Right atrium auricular region (tissue), 2 donors: ENCODE results near the gene NAV2. TPM values are rescaled to one million over a fixed set of nuclear protein-coding genes. Genes with fewer than 3 reads are reported as not detected.

Source experiments
- DNase-seq: peaks from one replicate; pipeline ENCODE4 v3.0.0-alpha.2; 2019; ENCODE audit warnings: low spot score
- H3K27ac ChIP-seq, 2 donors: fragments of 200-600 bp; sonication (generic); 1 replicate in 1 of 2; 2 replicates in 1 of 2; pipeline ENCODE4 v1.5.1; 2016 to 2019
- H3K27me3 ChIP-seq, 2 donors: fragments of 200-600 bp; sonication (generic); one replicate each; pipeline versions ENCODE4 v1.5.1 to v1.6.0; 2017 to 2019
- H3K36me3 ChIP-seq: fragments of 200-600 bp; sonication (generic); one replicate; pipeline ENCODE4 v1.5.1; 2016
- H3K4me1 ChIP-seq, 2 donors: fragments of 200-600 bp; sonication (generic); one replicate each; pipeline versions ENCODE4 v1.5.1 to v1.6.0; 2017 to 2019
- H3K4me3 ChIP-seq, 2 donors: fragments of 200-600 bp; sonication (generic); 1 replicate in 1 of 2; 2 replicates in 1 of 2; pipeline ENCODE4 v1.5.1; 2017 to 2019; ENCODE audit warnings: mild to moderate bottlenecking in 1 of 2, moderate library complexity in 1 of 2
- H3K9me3 ChIP-seq, 2 donors: fragments of 200-600 bp; sonication (generic); one replicate each; pipeline ENCODE4 v1.5.1; 2019
- CTCF ChIP-seq, 2 donors: fragments of 200-600 bp; sonication (generic); IDR thresholded peaks; one replicate each; pipeline ENCODE4 v1.5.1; 2019; ENCODE audit warnings: antibody characterized with exemption in 2 of 2
- total RNA-seq, 2 donors: library from RNA; depleted of rRNA; stranded (reverse); fragments of >200 nt; gene quantifications; one replicate each; pipeline ENCODE4 v1.1.0, GENCODE V29; 2016

NAV2 gene
- total RNA-seq, 2 donors from 2014 or later: 11.4 to 19.2 TPM

- no peaks in the 10 kb centered on the region for H3K9me3 ChIP-seq
These were observed 22.7 kb downstream of the NAV2 start for GRCh38 chr11:19735157-19735908.

GRCh38 chr11:19735909-19736498 is 23.4 kb downstream of the NAV2 start:
- H3K4me1 ChIP-seq: peaks cover 0 to 35% of the 10 kb centered on the region in 2 donors
- no peaks in the 10 kb centered on the region for H3K36me3 ChIP-seq
- no peak for TF ChIP-seq CTCF (IDR thresholded peaks at IDR 0.05)
- H3K27ac ChIP-seq: peak overlapping the region; percentile 3 to 56
- H3K4me3 ChIP-seq: no peak overlapping the region
- H3K9me3 ChIP-seq: no peaks in the 10 kb centered on the region
- no peaks in the 10 kb centered on the region for H3K27me3 ChIP-seq
- no peak for DNase-seq

More at GRCh38 chr11:19735157-19735908, 22.7 kb downstream of the NAV2 start:
- H3K27ac ChIP-seq: peak overlapping the region in 1 of 2 donors; percentile 56
- H3K4me1 ChIP-seq: peaks cover 0 to 35% of the 10 kb centered on the region in 2 donors
- H3K4me3 ChIP-seq: no peak overlapping the region
- peak in 1 of 2 donors; percentile 50 for TF ChIP-seq CTCF (IDR thresholded peaks at IDR 0.05)
- H3K27me3 ChIP-seq: no peaks in the 10 kb centered on the region
- no peak for DNase-seq
- H3K36me3 ChIP-seq: no peaks in the 10 kb centered on the region

GRCh38 chr11:19736831-19737230 is 24.2 kb downstream of the NAV2 start:
- Histone ChIP-seq H3K9me3 (no peaks in the 10 kb centered on the region), H3K27me3 (no peaks in the 10 kb centered on the region), H3K4me1 (peaks cover 0 to 35% of the 10 kb centered on the region in 2 donors), H3K36me3 (no peaks in the 10 kb centered on the region), H3K4me3 (no peak overlapping the region), H3K27ac (peak overlapping the region in 1 of 2 donors; percentile 56)
- no peak for TF ChIP-seq CTCF (IDR thresholded peaks at IDR 0.05)
- no peak for DNase-seq

GRCh38 chr11:19737575-19737974 is 24.9 kb downstream of the NAV2 start:
- DNase-seq: no peak
- H3K36me3 ChIP-seq: no peaks in the 10 kb centered on the region
- H3K27ac ChIP-seq: no peak overlapping the region
- TF ChIP-seq CTCF (IDR thresholded peaks at IDR 0.05): no peak
- H3K4me1 ChIP-seq: peaks cover 0 to 38% of the 10 kb centered on the region in 2 donors
- no peaks in the 10 kb centered on the region for H3K27me3 ChIP-seq
- no peak overlapping the region for H3K4me3 ChIP-seq
- no peaks in the 10 kb centered on the region for H3K9me3 ChIP-seq

GRCh38 chr11:19738124-19738523 is 25.5 kb downstream of the NAV2 start:
- Histone ChIP-seq H3K27ac (no peak overlapping the region), H3K9me3 (no peaks in the 10 kb centered on the region), H3K4me3 (no peak overlapping the region), H3K36me3 (no peaks in the 10 kb centered on the region), H3K4me1 (peaks cover 0 to 39% of the 10 kb centered on the region in 2 donors), H3K27me3 (no peaks in the 10 kb centered on the region)
- no peak for TF ChIP-seq CTCF (IDR thresholded peaks at IDR 0.05)
- no peak for DNase-seq
